ENCODE results near the gene LRFN3. TPM values are rescaled to one million over a fixed set of nuclear protein-coding genes. Genes with fewer than 3 reads are reported as not detected.
"Not testable (repeated sequence)": the region's sequence is repeated elsewhere in the genome, so short reads cannot be mapped to it uniquely, and the experiment has no call there.

Gene LRFN3
- total RNA-seq, 1 donor, result 2.4 TPM

- no peak for DNase-seq (ENCODE audit: low read depth in 2 of 3, low spot score in 2 of 3)
Measured at GRCh38 chr19:35937345-35938281, 1.4 kb downstream of the LRFN3 start.

- DNase-seq (ENCODE audit: low read depth in 2 of 3, low spot score in 2 of 3), result no peak
Measured at GRCh38 chr19:35938282-35939224, 2.4 kb downstream of the LRFN3 start.

DNA sequence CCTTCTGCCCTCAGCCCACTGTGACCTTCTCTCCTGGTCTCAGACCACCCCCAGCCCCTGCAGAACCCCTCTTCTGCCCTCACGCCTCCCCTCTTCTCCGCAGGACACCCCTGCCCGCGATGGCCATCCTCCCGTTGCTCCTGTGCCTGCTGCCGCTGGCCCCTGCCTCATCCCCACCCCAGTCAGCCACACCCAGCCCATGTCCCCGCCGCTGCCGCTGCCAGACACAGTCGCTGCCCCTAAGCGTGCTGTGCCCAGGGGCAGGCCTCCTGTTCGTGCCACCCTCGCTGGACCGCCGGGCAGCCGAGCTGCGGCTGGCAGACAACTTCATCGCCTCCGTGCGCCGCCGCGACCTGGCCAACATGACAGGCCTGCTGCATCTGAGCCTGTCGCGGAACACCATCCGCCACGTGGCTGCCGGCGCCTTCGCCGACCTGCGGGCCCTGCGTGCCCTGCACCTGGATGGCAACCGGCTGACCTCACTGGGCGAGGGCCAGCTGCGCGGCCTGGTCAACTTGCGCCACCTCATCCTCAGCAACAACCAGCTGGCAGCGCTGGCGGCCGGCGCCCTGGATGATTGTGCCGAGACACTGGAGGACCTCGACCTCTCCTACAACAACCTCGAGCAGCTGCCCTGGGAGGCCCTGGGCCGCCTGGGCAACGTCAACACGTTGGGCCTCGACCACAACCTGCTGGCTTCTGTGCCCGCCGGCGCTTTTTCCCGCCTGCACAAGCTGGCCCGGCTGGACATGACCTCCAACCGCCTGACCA, 3.3 kb downstream of the LRFN3 start:
- no peak for DNase-seq (ENCODE audit: low read depth in 2 of 3, low spot score in 2 of 3)

DNA sequence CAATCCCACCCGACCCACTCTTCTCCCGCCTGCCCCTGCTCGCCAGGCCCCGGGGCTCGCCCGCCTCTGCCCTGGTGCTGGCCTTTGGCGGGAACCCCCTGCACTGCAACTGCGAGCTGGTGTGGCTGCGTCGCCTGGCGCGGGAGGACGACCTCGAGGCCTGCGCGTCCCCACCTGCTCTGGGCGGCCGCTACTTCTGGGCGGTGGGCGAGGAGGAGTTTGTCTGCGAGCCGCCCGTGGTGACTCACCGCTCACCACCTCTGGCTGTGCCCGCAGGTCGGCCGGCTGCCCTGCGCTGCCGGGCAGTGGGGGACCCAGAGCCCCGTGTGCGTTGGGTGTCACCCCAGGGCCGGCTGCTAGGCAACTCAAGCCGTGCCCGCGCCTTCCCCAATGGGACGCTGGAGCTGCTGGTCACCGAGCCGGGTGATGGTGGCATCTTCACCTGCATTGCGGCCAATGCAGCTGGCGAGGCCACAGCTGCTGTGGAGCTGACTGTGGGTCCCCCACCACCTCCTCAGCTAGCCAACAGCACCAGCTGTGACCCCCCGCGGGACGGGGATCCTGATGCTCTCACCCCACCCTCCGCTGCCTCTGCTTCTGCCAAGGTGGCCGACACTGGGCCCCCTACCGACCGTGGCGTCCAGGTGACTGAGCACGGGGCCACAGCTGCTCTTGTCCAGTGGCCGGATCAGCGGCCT, 4.1 kb downstream of the LRFN3 start:
- no peak for DNase-seq (ENCODE audit: low read depth in 2 of 3, low spot score in 2 of 3)

DNA sequence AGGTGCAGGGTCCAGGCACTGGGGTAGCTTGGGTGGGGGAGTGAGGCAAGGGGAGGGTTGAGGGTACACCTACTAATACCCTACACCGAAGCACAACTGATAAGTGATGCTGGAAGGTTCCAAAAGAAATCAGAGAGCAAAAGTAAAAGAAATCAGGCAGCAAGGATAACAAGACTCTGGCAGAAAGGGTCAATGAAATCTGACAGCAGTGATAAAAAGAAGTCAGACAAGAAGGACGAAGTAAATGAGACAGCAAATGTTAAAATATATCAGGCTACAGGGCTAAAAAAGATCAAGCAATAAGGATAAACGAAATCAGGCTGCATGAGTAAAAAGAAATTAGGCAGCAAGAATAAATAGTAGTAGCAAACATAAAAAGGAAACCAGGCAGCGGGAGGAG, 4.7 kb downstream of the LRFN3 start:
- no peak for DNase-seq (ENCODE audit: low read depth in 2 of 3, low spot score in 2 of 3)

- no peak for DNase-seq (ENCODE audit: low read depth in 2 of 3, low spot score in 2 of 3)
Measured at GRCh38 chr19:35942235-35942634, 6.1 kb downstream of the LRFN3 start.

DNA sequence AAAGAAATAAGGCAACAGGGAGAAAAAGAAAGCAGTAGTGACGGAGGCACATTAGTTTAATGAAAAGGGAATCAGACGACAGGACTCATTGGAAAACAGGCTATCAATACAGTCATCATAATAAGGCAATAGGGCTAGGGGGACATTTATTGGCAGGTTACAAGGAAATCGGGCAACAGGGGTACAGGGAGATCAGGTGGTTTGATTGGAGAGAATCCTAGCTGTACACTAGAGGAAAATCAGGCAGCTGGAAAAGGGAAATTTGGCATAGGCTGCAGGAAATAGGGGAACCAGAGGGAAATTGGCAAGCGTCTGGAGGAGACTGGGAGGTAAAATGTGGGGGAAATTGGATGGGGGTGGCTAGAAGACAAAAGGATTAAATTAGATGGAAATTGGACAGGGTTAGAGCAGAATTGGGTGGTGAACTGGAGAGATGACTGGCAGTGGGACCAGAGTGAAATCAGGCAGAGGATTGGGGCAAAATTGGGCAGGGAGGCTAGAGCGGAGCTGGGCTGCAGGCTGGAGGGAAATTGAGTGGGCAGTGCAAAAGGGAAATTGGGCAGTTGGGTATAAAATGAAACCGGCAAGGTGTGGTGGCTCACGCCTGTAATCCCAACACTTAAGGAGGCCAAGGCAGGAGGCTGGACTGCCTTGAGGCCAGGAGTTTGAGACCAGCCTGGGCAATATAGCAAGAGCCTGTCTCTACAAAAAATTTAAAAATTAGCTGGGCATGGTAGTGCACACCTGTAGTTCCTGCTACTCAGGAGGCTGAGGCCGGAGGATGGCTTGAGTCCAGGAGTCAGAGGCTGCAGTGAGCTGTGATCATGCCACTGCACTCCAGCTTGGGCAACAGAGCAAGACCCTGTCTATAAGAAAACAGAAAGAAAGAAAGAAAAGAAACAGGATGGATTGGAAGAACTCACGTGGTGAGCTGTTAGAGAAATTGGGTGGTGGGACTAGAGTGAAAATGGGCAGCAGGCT, 7.4 kb downstream of the LRFN3 start:
- DNase-seq (ENCODE audit: low read depth in 2 of 3, low spot score in 2 of 3), result no peak

GRCh38 chr19:35944556-35944955, 8.4 kb downstream of the LRFN3 start:
- DNase-seq (ENCODE audit: low read depth in 2 of 3, low spot score in 2 of 3), result no peak

- DNase-seq (ENCODE audit: low read depth in 2 of 3, low spot score in 2 of 3), result no peak
Measured at GRCh38 chr19:35945121-35945790, 9.1 kb downstream of the LRFN3 start.

GRCh38 chr19:35946203-35946602, 10.0 kb downstream of the LRFN3 start:
- DNase-seq (ENCODE audit: low read depth in 2 of 3, low spot score in 2 of 3), result no peak

- no peak for DNase-seq (ENCODE audit: low read depth in 2 of 3, low spot score in 2 of 3)
Measured at GRCh38 chr19:35949131-35949530, 13.0 kb downstream of the LRFN3 start.

- DNase-seq (ENCODE audit: low read depth in 2 of 3, low spot score in 2 of 3), result no peak
Measured at GRCh38 chr19:35955881-35956634, 19.9 kb downstream of the LRFN3 start.

DNA sequence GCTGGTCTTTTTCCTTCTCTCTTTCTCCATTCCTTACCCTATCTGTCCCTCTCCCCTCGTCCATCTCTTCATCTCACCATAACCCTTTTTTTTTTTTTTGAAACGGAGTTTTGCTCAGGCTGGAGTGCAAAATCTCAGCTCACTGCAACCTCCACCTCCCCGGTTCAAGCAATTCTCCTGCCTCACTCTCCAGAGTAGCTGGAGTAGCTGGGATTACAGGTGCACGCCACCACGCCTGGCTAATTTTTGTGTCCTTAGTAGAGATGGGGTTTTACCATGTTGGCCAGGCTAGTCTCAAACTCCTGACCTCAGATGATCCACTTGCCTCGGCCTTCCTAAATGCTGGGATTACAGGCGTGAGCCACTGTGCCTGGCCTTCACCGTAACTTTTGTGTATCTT, 21.2 kb downstream of the LRFN3 start:
- not testable (repeated sequence) for DNase-seq (ENCODE audit: low read depth in 2 of 3, low spot score in 2 of 3)

- no peak for DNase-seq (ENCODE audit: low read depth in 2 of 3, low spot score in 2 of 3)
Measured at GRCh38 chr19:35958660-35959039, 22.5 kb downstream of the LRFN3 start.

DNA sequence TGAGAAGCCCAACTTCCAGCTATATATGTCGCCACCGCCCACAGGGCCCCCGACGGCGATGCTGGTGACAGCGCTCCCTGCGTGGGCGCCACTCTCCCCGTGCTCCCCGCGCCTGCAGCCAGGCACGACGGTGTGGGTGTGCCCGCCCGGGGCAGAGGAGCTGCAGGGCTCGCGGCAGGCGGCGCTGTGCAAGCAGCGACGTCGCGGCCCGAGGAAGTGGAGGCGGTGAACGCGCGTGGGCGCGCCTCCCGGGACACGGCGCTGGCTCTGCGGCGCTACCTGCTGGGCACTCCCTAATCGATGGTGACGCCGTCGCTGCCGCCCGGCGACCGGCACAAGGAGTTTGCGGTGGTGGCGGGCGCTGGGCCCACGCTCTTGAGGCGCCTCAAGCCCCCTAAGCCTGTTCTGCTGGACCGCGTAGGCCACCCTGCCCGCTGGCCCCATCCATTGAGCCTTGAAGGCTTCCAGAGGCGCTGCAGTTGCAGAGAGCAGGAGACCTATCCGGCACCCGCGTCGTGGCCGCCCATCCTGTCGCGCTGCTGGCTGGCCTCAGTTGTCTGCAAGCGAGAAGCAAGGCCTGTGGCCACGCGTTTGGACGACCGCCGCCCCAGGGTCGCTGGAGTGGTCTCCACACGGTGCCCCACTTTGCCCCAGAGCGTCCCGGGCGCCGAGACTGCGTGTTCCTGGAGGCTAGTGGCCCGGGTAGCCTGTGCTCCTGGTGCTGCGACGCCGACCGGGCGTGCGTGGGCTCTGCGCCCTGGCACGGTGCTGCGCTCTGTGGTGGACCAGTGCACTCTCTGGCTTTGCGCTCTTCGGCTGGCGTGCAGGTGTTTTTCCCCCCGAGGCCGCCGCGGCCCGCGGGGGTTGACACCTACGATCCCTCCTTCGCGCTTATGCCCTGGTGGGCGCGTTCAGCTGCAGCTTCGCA, 23.1 kb downstream of the LRFN3 start:
- DNase-seq (ENCODE audit: low read depth in 2 of 3, low spot score in 2 of 3), result peak; percentile 33 to 77 (median 68)

DNA sequence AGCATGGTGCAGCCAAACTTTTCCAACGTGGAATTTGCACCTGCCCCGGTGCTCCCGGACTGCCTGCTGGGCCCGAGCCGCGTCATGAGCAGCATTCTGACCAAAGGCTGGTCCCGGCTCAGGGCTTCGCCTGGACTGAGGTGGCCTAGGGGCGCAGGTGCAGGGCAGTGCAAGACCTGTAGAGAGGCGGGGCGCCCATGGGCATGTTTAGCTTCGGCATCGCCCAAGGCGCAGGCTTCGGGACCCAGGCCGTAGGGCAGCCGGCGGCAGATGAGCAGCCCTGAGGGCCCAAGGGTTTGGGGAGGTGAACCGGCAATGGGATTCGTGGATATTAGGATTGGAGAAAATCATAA, 23.8 kb downstream of the LRFN3 start:
- DNase-seq (ENCODE audit: low read depth in 2 of 3, low spot score in 2 of 3), result no peak

Measured in hematopoietic multipotent progenitor cell (in vitro differentiated cells).